CD4-positive, alpha-beta T cell (primary cell): Measurements from ENCODE around the gene MRPL51. TPM values are rescaled to one million over a fixed set of nuclear protein-coding genes. Genes with fewer than 3 reads are reported as not detected.

Source experiments
- ATAC-seq: fragments of 200-7000 bp; cut with Tn5 transposase; one replicate; pipeline ENCODE4 v1.10.0; 2022; ENCODE audit warnings: mild to moderate bottlenecking; ENCODE audit not compliant: poor library complexity
- CTCF ChIA-PET: fragments of 350-600 bp; sonication (Branson Sonifier 250); formaldehyde crosslinking; loops from one replicate; lab custom pipeline; 2021; ENCODE audit warnings: antibody characterized with exemption, inconsistent platforms; lab: Charles Lee
- POLR2A ChIA-PET: fragments of 350-600 bp; sonication (Branson Sonifier 250); formaldehyde crosslinking; loops from one replicate; lab custom pipeline; 2021; ENCODE audit warnings: antibody characterized with exemption, inconsistent platforms; lab: Charles Lee
- DNase-seq, 14 experiments: peaks; one replicate each; pipeline ENCODE4 v3.0.0-alpha.2; 2013 to 2020; ENCODE audit warnings: mixed read lengths in 2 of 14
- H3K27ac ChIP-seq, 2 donors: one replicate each; pipeline versions ENCODE4 v1.5.1 to v1.7.0; 2013; ENCODE audit warnings: low read length in 2 of 2, low read depth in 1 of 2, mild to moderate bottlenecking in 1 of 2
- H3K27me3 ChIP-seq, 2 experiments: 1 replicate in 1 of 2; 2 replicates in 1 of 2; pipeline versions ENCODE4 v1.6.1 to v1.7.0; 2013; ENCODE audit warnings: low read length in 2 of 2, control low read depth in 1 of 2, mild to moderate bottlenecking in 1 of 2, moderate library complexity in 1 of 2; ENCODE audit not compliant: insufficient read depth in 2 of 2, control insufficient read depth in 1 of 2
- H3K36me3 ChIP-seq: one replicate; pipeline ENCODE4 v1.6.1; 2013; ENCODE audit warnings: low read length, control low read depth; ENCODE audit not compliant: insufficient read depth
- H3K4me1 ChIP-seq: one replicate; pipeline ENCODE4 v1.6.1; 2013; ENCODE audit warnings: low read length, control low read depth; ENCODE audit not compliant: insufficient read depth
- H3K4me3 ChIP-seq: one replicate; pipeline ENCODE4 v1.5.1; 2013; ENCODE audit warnings: mild to moderate bottlenecking, low read length, moderate library complexity
- H3K9me3 ChIP-seq, 2 experiments: 1 replicate in 1 of 2; 2 replicates in 1 of 2; pipeline versions ENCODE4 v1.6.1 to v1.7.0; 2013; ENCODE audit warnings: low read length in 2 of 2, mild to moderate bottlenecking in 2 of 2, control low read depth in 1 of 2, moderate library complexity in 1 of 2; ENCODE audit not compliant: control insufficient read depth in 1 of 2, insufficient read depth in 1 of 2
- H3K27ac Mint-ChIP-seq: one replicate; pipeline ENCODE4 v1.8.0; 2020; ENCODE audit warnings: mixed read lengths
- H3K27me3 Mint-ChIP-seq: one replicate; pipeline ENCODE4 v1.8.0; 2021; ENCODE audit warnings: mixed read lengths
- H3K36me3 Mint-ChIP-seq: one replicate; pipeline ENCODE4 v1.8.0; 2021; ENCODE audit warnings: low read depth, mixed read lengths
- H3K4me1 Mint-ChIP-seq: one replicate; pipeline ENCODE4 v1.8.0; 2021; ENCODE audit warnings: low read depth, mixed read lengths
- H3K4me3 Mint-ChIP-seq: one replicate; pipeline ENCODE4 v1.8.0; 2020; ENCODE audit warnings: mild to moderate bottlenecking, mixed read lengths
- H3K9me3 Mint-ChIP-seq: one replicate; pipeline ENCODE4 v1.8.0; 2020; ENCODE audit warnings: mixed read lengths
- intact Hi-C, 2 experiments: fragments of 100-400 bp; cut with DNase I in 1 of 2; cut with micrococcal nuclease in 1 of 2; formaldehyde crosslinking; loops; one replicate each; pipeline versions ENCODE4 v1.15.1 to v1.9.0; 2023 to 2025; cut with DNase I, micrococcal nuclease
- total RNA-seq, 174 experiments: library from RNA in 2 of 174; stranded (reverse) in 2 of 174; gene quantifications; one replicate each; pipeline ENCODE4 v1.2.3 and lab custom pipeline; 2021 to 2026
- TF ChIP-seq, protein P1 (sequence below): fragments of 200-600 bp; IDR thresholded peaks from one replicate; pipeline ENCODE4 v1.8.0; 2022; ENCODE audit warnings: antibody characterized with exemption, mild to moderate bottlenecking

MRPL51 gene
- total RNA-seq, 2 experiments from 2014 or later: 15.1 to 16.7 TPM

DNA sequence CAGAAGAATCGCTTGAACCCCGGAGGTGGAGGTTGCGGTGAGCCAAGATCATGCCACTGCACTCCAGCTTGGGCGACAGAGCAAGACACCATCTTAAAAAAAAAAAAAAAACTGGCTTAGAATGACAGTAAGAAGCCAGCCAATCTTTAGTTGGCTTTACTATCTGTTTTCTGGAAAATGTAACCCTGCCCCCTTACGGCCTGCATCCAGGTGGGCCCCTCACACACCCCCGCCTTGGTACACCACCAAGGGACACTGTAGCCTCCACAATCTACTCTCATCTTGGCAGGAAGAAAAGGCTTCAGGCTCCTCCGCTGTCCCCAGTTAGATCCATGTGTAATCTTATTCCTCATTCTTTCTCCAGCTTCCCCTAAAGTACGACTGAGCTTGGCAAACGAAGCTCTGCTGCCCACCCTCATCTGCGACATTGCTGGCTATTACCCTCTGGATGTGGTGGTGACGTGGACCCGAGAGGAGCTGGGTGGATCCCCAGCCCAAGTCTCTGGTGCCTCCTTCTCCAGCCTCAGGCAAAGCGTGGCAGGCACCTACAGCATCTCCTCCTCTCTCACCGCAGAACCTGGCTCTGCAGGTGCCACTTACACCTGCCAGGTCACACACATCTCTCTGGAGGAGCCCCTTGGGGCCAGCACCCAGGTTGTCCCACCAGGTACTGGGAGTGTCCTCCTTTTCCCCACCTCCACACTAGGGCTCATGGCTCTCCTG is 34.6 kb downstream of the MRPL51 start:
- peaks cover 91% of the 10 kb centered on the region for H3K36me3 Mint-ChIP-seq

DNA sequence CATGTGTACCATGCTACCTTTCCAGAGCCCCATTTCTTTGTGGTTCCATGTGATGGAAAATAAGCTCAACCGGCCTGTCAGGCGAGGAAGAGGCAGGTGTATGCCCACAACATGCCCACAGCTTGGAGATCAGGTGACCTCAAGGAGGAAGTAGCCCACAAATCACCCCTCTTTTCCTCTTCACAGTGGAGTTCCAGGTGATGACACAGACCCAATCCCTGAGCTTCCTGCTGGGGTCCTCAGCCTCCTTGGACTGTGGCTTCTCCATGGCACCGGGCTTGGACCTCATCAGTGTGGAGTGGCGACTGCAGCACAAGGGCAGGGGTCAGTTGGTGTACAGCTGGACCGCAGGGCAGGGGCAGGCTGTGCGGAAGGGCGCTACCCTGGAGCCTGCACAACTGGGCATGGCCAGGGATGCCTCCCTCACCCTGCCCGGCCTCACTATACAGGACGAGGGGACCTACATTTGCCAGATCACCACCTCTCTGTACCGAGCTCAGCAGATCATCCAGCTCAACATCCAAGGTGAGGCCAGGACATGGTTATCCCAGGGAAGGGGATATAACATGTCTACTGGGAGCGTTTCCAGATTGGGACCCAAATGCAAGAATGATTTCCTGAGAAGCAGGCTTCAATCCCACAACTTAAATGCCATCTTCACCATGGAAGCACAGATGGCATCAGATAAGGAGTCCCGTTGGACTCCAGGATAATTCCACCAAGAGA is 35.7 kb downstream of the MRPL51 start:
- ATAC-seq (no peak), DNase-seq (no peak)
- ChIA-PET CTCF (interaction anchor here (0.8 to 2.2 kb wide), 3 partner anchors 8 to 90 kb away, joined by 3 to 10 read pairs (median 9); no protein-coding TSS in a partner anchor), POLR2A (interaction anchor here (0.6 to 16.2 kb wide), 7 partner anchors 8 to 36 kb away, joined by 3 to 203 read pairs (median 3); partner anchors contain the start of genes CD27, MRPL51 and VAMP1)
- H3K4me1 ChIP-seq: peaks cover 74% of the 10 kb centered on the region
- Mint-ChIP-seq H3K9me3 (no peaks in the 10 kb centered on the region), H3K27me3 (no peaks in the 10 kb centered on the region), H3K36me3 (peaks cover 93% of the 10 kb centered on the region), H3K4me3 (no peak overlapping the region), H3K27ac (peak overlapping the region; percentile 98), H3K4me1 (peaks cover 77% of the 10 kb centered on the region)
- peak overlapping the region; percentile 31 to 45 for H3K27ac ChIP-seq
- TF ChIP-seq, protein P1, sequence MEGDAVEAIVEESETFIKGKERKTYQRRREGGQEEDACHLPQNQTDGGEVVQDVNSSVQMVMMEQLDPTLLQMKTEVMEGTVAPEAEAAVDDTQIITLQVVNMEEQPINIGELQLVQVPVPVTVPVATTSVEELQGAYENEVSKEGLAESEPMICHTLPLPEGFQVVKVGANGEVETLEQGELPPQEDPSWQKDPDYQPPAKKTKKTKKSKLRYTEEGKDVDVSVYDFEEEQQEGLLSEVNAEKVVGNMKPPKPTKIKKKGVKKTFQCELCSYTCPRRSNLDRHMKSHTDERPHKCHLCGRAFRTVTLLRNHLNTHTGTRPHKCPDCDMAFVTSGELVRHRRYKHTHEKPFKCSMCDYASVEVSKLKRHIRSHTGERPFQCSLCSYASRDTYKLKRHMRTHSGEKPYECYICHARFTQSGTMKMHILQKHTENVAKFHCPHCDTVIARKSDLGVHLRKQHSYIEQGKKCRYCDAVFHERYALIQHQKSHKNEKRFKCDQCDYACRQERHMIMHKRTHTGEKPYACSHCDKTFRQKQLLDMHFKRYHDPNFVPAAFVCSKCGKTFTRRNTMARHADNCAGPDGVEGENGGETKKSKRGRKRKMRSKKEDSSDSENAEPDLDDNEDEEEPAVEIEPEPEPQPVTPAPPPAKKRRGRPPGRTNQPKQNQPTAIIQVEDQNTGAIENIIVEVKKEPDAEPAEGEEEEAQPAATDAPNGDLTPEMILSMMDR: no peak
- H3K36me3 ChIP-seq: peaks cover 72% of the 10 kb centered on the region
- H3K4me3 ChIP-seq: no peak overlapping the region
- no peaks in the 10 kb centered on the region for H3K27me3 ChIP-seq
- intact Hi-C loops: no loop called here
- no peaks in the 10 kb centered on the region for H3K9me3 ChIP-seq

More for the DNA sequence above, 34.6 kb downstream of the MRPL51 start:
- Histone ChIP-seq H3K9me3 (no peaks in the 10 kb centered on the region), H3K27me3 (no peaks in the 10 kb centered on the region), H3K27ac (peak overlapping the region; percentile 5 to 40), H3K4me3 (no peak overlapping the region), H3K4me1 (peaks cover 74% of the 10 kb centered on the region), H3K36me3 (peaks cover 80% of the 10 kb centered on the region)
- intact Hi-C loops: no loop called here
- TF ChIP-seq, protein P1: no peak
- DNase-seq (no peak), ATAC-seq (no peak)
- Mint-ChIP-seq H3K4me3 (peak overlapping the region; percentile 44), H3K27me3 (no peaks in the 10 kb centered on the region), H3K27ac (peak overlapping the region; percentile 92), H3K4me1 (peaks cover 77% of the 10 kb centered on the region), H3K9me3 (no peaks in the 10 kb centered on the region)
- POLR2A ChIA-PET: interaction anchor here (3.6 to 16.2 kb wide), 2 partner anchors 12 to 15 kb away, joined by 28 to 203 read pairs; partner anchors contain the start of genes CD27 and VAMP1
- CTCF ChIA-PET: interaction anchor here (0.8 to 1.9 kb wide), 5 partner anchors 14 to 91 kb away, joined by 3 to 9 read pairs (median 6); partner anchors contain the start of gene CD27

DNA sequence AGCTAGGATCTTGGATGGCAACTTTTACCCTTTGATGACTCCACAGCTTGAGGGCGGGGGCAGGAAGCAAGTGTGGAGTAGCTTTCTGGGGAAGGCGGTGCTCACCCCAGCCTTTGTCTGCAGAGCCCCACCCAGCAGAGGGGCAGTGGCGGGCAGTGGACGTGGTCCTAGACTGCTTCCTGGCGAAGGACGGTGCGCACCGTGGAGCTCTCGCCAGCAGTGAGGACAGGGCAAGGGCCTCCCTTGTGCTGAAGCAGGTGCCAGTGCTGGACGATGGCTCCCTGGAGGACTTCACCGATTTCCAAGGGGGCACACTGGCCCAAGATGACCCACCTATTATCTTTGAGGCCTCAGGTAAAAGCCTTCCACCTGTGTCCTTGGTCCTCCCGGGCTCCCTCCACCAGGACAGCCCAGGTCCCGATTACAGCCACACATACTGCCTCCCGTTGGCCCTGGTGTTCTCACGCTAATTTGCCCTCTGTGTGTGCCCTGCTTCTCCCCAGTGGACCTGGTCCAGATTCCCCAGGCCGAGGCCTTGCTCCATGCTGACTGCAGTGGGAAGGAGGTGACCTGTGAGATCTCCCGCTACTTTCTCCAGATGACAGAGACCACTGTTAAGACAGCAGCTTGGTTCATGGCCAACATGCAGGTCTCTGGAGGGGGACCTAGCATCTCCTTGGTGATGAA is 40.0 kb downstream of the MRPL51 start:
- Mint-ChIP-seq H3K9me3 (no peaks in the 10 kb centered on the region), H3K27ac (peak overlapping the region; percentile 98), H3K36me3 (peaks cover 84% of the 10 kb centered on the region), H3K27me3 (no peaks in the 10 kb centered on the region), H3K4me1 (peaks cover 71% of the 10 kb centered on the region), H3K4me3 (peak overlapping the region; percentile 94)
- TF ChIP-seq, protein P1: no peak
- no peaks in the 10 kb centered on the region for H3K9me3 ChIP-seq
- peaks cover 69% of the 10 kb centered on the region for H3K4me1 ChIP-seq
- ChIA-PET CTCF (interaction anchor here (0.9 to 3.8 kb wide), 6 partner anchors 10 to 85 kb away, joined by 3 to 18 read pairs (median 10); partner anchors contain the start of gene VAMP1), POLR2A (interaction anchor here (1.2 to 16.2 kb wide), 10 partner anchors 10 to 130 kb away, joined by 3 to 225 read pairs (median 20); partner anchors contain the start of genes CD27, GAPDH, MRPL51 and VAMP1)
- intact Hi-C loops: loop anchor here in 1 of 2 experiments (1.0 to 2.0 kb wide), 2 partner anchors 9 to 18 kb away; no protein-coding TSS in a partner anchor
- peak overlapping the region; percentile 96 to 99 for H3K27ac ChIP-seq
- ATAC-seq (no peak), DNase-seq (peak in 3 of 14 experiments; percentile 46 to 64 (median 56))
- no peaks in the 10 kb centered on the region for H3K27me3 ChIP-seq
- H3K4me3 ChIP-seq: peak overlapping the region; percentile 97
- peaks cover 63% of the 10 kb centered on the region for H3K36me3 ChIP-seq
